ENCODE data around the gene PARP4.
"Not testable (repeated sequence)": the region's sequence is repeated elsewhere in the genome, so short reads cannot be mapped to it uniquely, and the experiment has no call there.

Gene PARP4

GRCh38 chr13:24491845-24492244, 20.7 kb downstream of the PARP4 start:
- Histone ChIP-seq H2AK5ac (ENCODE audit: low read length) (no peak overlapping the region), H3K4me1 (ENCODE audit: control insufficient read depth in 1 of 2, insufficient read depth in 2 of 2, low read length in 2 of 2) (peaks cover 17 to 25% of the 10 kb centered on the region in 2 experiments), H3K27ac (ENCODE audit: low read depth, low read length) (no peak overlapping the region), H3K23ac (ENCODE audit: low read length) (no peak overlapping the region), H3K4me3 (ENCODE audit: low read depth, low read length) (no peak overlapping the region), H4K12ac (ENCODE audit: low read depth, low read length) (peak overlapping the region; percentile 39), H3K4me2 (ENCODE audit: low read length) (no peak overlapping the region), H3K18ac (ENCODE audit: low read length) (no peak overlapping the region), H3K9me3 (ENCODE audit: insufficient read depth, low read depth, low read length) (no peaks in the 10 kb centered on the region), H3K14ac (ENCODE audit: low read length) (peak overlapping the region; percentile 53), H3K27me3 (ENCODE audit: insufficient read depth, low read length) (no peaks in the 10 kb centered on the region), H3K79me2 (ENCODE audit: control insufficient read depth, insufficient read depth, low read length, poor library complexity) (no peaks in the 10 kb centered on the region), H3K36me3 (ENCODE audit: control insufficient read depth in 1 of 2, insufficient read depth in 2 of 2, low read length in 2 of 2) (peaks cover 7 to 13% of the 10 kb centered on the region in 2 experiments), H3K9ac (ENCODE audit: low read length) (no peak overlapping the region), H2BK12ac (ENCODE audit: low read length) (no peak overlapping the region), H3K4ac (ENCODE audit: low read depth, low read length) (no peak overlapping the region), H4K91ac (ENCODE audit: low read depth, low read length) (no peak overlapping the region), H2AFZ (ENCODE audit: insufficient read depth, low read length, poor library complexity) (no peak overlapping the region), H3K79me1 (ENCODE audit: low read length) (peaks cover 7% of the 10 kb centered on the region), H2BK120ac (ENCODE audit: insufficient read depth, low read length, poor library complexity) (no peak overlapping the region), H4K8ac (ENCODE audit: low read depth, low read length) (peak overlapping the region; percentile 19), H2BK5ac (ENCODE audit: low read depth, low read length, poor library complexity) (peak overlapping the region; percentile 63)
- no CpG with 5 or more reads among the region's 7 CpGs for WGBS (ENCODE audit: extremely low coverage, insufficient coverage, insufficient read length)
- DNase-seq = no peak

DNA sequence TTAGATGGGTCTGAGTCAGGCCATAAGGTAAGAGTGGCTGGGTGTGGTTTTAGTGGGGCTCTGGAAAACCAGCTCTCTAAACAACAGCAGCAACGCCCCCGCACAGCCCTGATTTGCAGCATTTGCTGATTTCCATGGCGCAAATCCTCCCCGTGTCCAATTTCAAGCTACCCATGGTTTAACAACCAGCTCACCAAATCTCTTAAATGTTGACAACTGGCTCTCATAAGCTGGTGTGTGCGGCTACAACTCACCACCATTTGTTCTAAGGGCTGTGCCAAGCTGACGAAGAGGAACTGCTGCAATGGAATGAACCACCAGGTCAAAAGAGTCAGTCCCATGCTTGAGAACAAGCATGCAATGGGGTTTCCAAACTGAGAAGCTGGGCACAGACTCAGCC, 22.9 kb downstream of the PARP4 start:
- H4K91ac ChIP-seq (ENCODE audit: low read depth, low read length) = no peak overlapping the region
- no CpG with 5 or more reads among the region's 6 CpGs for WGBS (ENCODE audit: extremely low coverage, insufficient coverage, insufficient read length)
- no peak overlapping the region for H3K14ac ChIP-seq (ENCODE audit: low read length)
- no peak overlapping the region for H3K18ac ChIP-seq (ENCODE audit: low read length)
- H3K4me1 ChIP-seq (ENCODE audit: control insufficient read depth in 1 of 2, insufficient read depth in 2 of 2, low read length in 2 of 2) = peaks cover 8 to 15% of the 10 kb centered on the region in 2 experiments
- no peak overlapping the region for H2BK5ac ChIP-seq (ENCODE audit: low read depth, low read length, poor library complexity)
- H4K8ac ChIP-seq (ENCODE audit: low read depth, low read length) = no peak overlapping the region
- H3K27me3 ChIP-seq (ENCODE audit: insufficient read depth, low read length) = no peaks in the 10 kb centered on the region
- peaks cover 2% of the 10 kb centered on the region for H3K79me1 ChIP-seq (ENCODE audit: low read length)
- H3K4me3 ChIP-seq (ENCODE audit: low read depth, low read length) = no peak overlapping the region
- no peak overlapping the region for H2BK120ac ChIP-seq (ENCODE audit: insufficient read depth, low read length, poor library complexity)
- H4K12ac ChIP-seq (ENCODE audit: low read depth, low read length) = no peak overlapping the region
- no peak overlapping the region for H3K4ac ChIP-seq (ENCODE audit: low read depth, low read length)
- H2AFZ ChIP-seq (ENCODE audit: insufficient read depth, low read length, poor library complexity) = no peak overlapping the region
- H2BK12ac ChIP-seq (ENCODE audit: low read length) = no peak overlapping the region
- H3K79me2 ChIP-seq (ENCODE audit: control insufficient read depth, insufficient read depth, low read length, poor library complexity) = no peaks in the 10 kb centered on the region
- no peak overlapping the region for H3K23ac ChIP-seq (ENCODE audit: low read length)
- H2AK5ac ChIP-seq (ENCODE audit: low read length) = no peak overlapping the region
- H3K27ac ChIP-seq (ENCODE audit: low read depth, low read length) = no peak overlapping the region
- H3K9ac ChIP-seq (ENCODE audit: low read length) = peak overlapping the region; percentile 33
- no peak for DNase-seq
- peaks cover 7 to 13% of the 10 kb centered on the region in 2 experiments for H3K36me3 ChIP-seq (ENCODE audit: control insufficient read depth in 1 of 2, insufficient read depth in 2 of 2, low read length in 2 of 2)
- H3K4me2 ChIP-seq (ENCODE audit: low read length) = no peak overlapping the region
- H3K9me3 ChIP-seq (ENCODE audit: insufficient read depth, low read depth, low read length) = no peaks in the 10 kb centered on the region

- not testable (repeated sequence) for H2BK5ac ChIP-seq (ENCODE audit: low read depth, low read length, poor library complexity); H3K27me3 ChIP-seq (ENCODE audit: insufficient read depth, low read length); H2AK5ac ChIP-seq (ENCODE audit: low read length); H3K79me1 ChIP-seq (ENCODE audit: low read length); H3K14ac ChIP-seq (ENCODE audit: low read length); DNase-seq; H4K12ac ChIP-seq (ENCODE audit: low read depth, low read length); H3K79me2 ChIP-seq (ENCODE audit: control insufficient read depth, insufficient read depth, low read length, poor library complexity); H3K27ac ChIP-seq (ENCODE audit: low read depth, low read length); H3K9me3 ChIP-seq (ENCODE audit: insufficient read depth, low read depth, low read length); H2AFZ ChIP-seq (ENCODE audit: insufficient read depth, low read length, poor library complexity); H4K91ac ChIP-seq (ENCODE audit: low read depth, low read length); H2BK12ac ChIP-seq (ENCODE audit: low read length); H3K4ac ChIP-seq (ENCODE audit: low read depth, low read length); H2BK120ac ChIP-seq (ENCODE audit: insufficient read depth, low read length, poor library complexity); H3K4me3 ChIP-seq (ENCODE audit: low read depth, low read length); H4K8ac ChIP-seq (ENCODE audit: low read depth, low read length); H3K23ac ChIP-seq (ENCODE audit: low read length); H3K9ac ChIP-seq (ENCODE audit: low read length); H3K4me1 ChIP-seq (ENCODE audit: control insufficient read depth in 1 of 2, insufficient read depth in 2 of 2, low read length in 2 of 2); H3K18ac ChIP-seq (ENCODE audit: low read length); H3K4me2 ChIP-seq (ENCODE audit: low read length)
- no CpG with 5 or more reads among the region's 8 CpGs for WGBS (ENCODE audit: extremely low coverage, insufficient coverage, insufficient read length)
- peaks cover 6 to 17% of the 10 kb centered on the region in 2 experiments for H3K36me3 ChIP-seq (ENCODE audit: control insufficient read depth in 1 of 2, insufficient read depth in 2 of 2, low read length in 2 of 2)
Observed at GRCh38 chr13:24488092-24488491, 24.5 kb downstream of the PARP4 start.

GRCh38 chr13:24486017-24486657, 26.4 kb downstream of the PARP4 start:
- H2AK5ac ChIP-seq (ENCODE audit: low read length); H2BK120ac ChIP-seq (ENCODE audit: insufficient read depth, low read length, poor library complexity); H3K23ac ChIP-seq (ENCODE audit: low read length); H3K4me1 ChIP-seq (ENCODE audit: control insufficient read depth in 1 of 2, insufficient read depth in 2 of 2, low read length in 2 of 2); H2BK12ac ChIP-seq (ENCODE audit: low read length); H3K4me2 ChIP-seq (ENCODE audit: low read length); H2AFZ ChIP-seq (ENCODE audit: insufficient read depth, low read length, poor library complexity); H3K18ac ChIP-seq (ENCODE audit: low read length); H3K9ac ChIP-seq (ENCODE audit: low read length); H3K4me3 ChIP-seq (ENCODE audit: low read depth, low read length); DNase-seq; H3K27ac ChIP-seq (ENCODE audit: low read depth, low read length); H3K4ac ChIP-seq (ENCODE audit: low read depth, low read length); H3K9me3 ChIP-seq (ENCODE audit: insufficient read depth, low read depth, low read length); H4K91ac ChIP-seq (ENCODE audit: low read depth, low read length); H3K27me3 ChIP-seq (ENCODE audit: insufficient read depth, low read length); H3K14ac ChIP-seq (ENCODE audit: low read length); H2BK5ac ChIP-seq (ENCODE audit: low read depth, low read length, poor library complexity); H3K79me2 ChIP-seq (ENCODE audit: control insufficient read depth, insufficient read depth, low read length, poor library complexity); H4K12ac ChIP-seq (ENCODE audit: low read depth, low read length); H4K8ac ChIP-seq (ENCODE audit: low read depth, low read length); H3K79me1 ChIP-seq (ENCODE audit: low read length): not testable (repeated sequence)
- peaks cover 3 to 15% of the 10 kb centered on the region in 2 experiments for H3K36me3 ChIP-seq (ENCODE audit: control insufficient read depth in 1 of 2, insufficient read depth in 2 of 2, low read length in 2 of 2)
- WGBS (ENCODE audit: extremely low coverage, insufficient coverage, insufficient read length) = no CpG with 5 or more reads among the region's 3 CpGs

Measured in trophoblast cell (in vitro differentiated cells and primary cell).